Cerebellar cortex (tissue), 1 donor: ENCODE results near the gene EVA1B.

ENCODE experiments used
- DNase-seq: peaks from one replicate; pipeline ENCODE4 v3.0.0-alpha.2; 2015; ENCODE audit warnings: low spot score

Gene EVA1B

GRCh38 chr1:36346741-36347370 is 23.4 kb upstream of the EVA1B start:
- DNase-seq, result no peak

- no peak for DNase-seq
Measured at GRCh38 chr1:36345353-36345752, 21.9 kb upstream of the EVA1B start.

- no peak for DNase-seq
Measured at GRCh38 chr1:36344395-36344680, 20.9 kb upstream of the EVA1B start.

GRCh38 chr1:36343651-36344394 is 20.4 kb upstream of the EVA1B start:
- no peak for DNase-seq

GRCh38 chr1:36342426-36343185 is 19.2 kb upstream of the EVA1B start:
- peak; percentile 49 for DNase-seq

- no peak for DNase-seq
Measured at GRCh38 chr1:36341626-36342320, 18.3 kb upstream of the EVA1B start.

GRCh38 chr1:36339615-36340014 is 16.2 kb upstream of the EVA1B start:
- no peak for DNase-seq

GRCh38 chr1:36339215-36339614 is 15.8 kb upstream of the EVA1B start:
- DNase-seq, result no peak

GRCh38 chr1:36337830-36338229 is 14.4 kb upstream of the EVA1B start:
- DNase-seq, result no peak

GRCh38 chr1:36330940-36331339 is 7.5 kb upstream of the EVA1B start:
- no peak for DNase-seq

GRCh38 chr1:36329817-36330216 is 6.4 kb upstream of the EVA1B start:
- no peak for DNase-seq

- no peak for DNase-seq
Measured at GRCh38 chr1:36328713-36329112, 5.3 kb upstream of the EVA1B start.

- no peak for DNase-seq
Measured at GRCh38 chr1:36328088-36328480, 4.6 kb upstream of the EVA1B start.

- no peak for DNase-seq
Measured at GRCh38 chr1:36327421-36328087, 4.1 kb upstream of the EVA1B start.

- DNase-seq, result no peak
Measured at GRCh38 chr1:36326499-36326898, 3.1 kb upstream of the EVA1B start.

GRCh38 chr1:36324353-36324703 is 883 bp upstream of the EVA1B start:
- DNase-seq, result no peak

GRCh38 chr1:36322786-36323635 is 434 bp downstream of the EVA1B start:
- no peak for DNase-seq

- no peak for DNase-seq
Measured at GRCh38 chr1:36322041-36322785, 1.2 kb downstream of the EVA1B start.

- DNase-seq, result no peak
Measured at GRCh38 chr1:36321119-36321951, 2.1 kb downstream of the EVA1B start.

GRCh38 chr1:36320767-36321118 is 2.7 kb downstream of the EVA1B start:
- no peak for DNase-seq
